Measurements from ENCODE around the gene SRGAP1.
"Not testable (repeated sequence)": the region's sequence is repeated elsewhere in the genome, so short reads cannot be mapped to it uniquely, and the experiment has no call there.

Gene SRGAP1

GRCh38 chr12:63869656-63870055 lies 25.2 kb downstream of the SRGAP1 start:
- DNase-seq (ENCODE audit: low read depth in 2 of 2), result no peak

- no peak for DNase-seq (ENCODE audit: low read depth in 2 of 2)
Observed at GRCh38 chr12:63870838-63871237, 26.3 kb downstream of the SRGAP1 start.

GRCh38 chr12:63874897-63875480 lies 30.5 kb downstream of the SRGAP1 start:
- no peak for DNase-seq (ENCODE audit: low read depth in 2 of 2)

GRCh38 chr12:63875703-63876102 lies 31.2 kb downstream of the SRGAP1 start:
- DNase-seq (ENCODE audit: low read depth in 2 of 2), result no peak

GRCh38 chr12:63876980-63877379 lies 32.5 kb downstream of the SRGAP1 start:
- no peak for DNase-seq (ENCODE audit: low read depth in 2 of 2)

- no peak for DNase-seq (ENCODE audit: low read depth in 2 of 2)
Observed at GRCh38 chr12:63877693-63878092, 33.2 kb downstream of the SRGAP1 start.

GRCh38 chr12:63880235-63880634 lies 35.7 kb downstream of the SRGAP1 start:
- DNase-seq (ENCODE audit: low read depth in 2 of 2), result not testable (repeated sequence)

GRCh38 chr12:63880742-63881263 lies 36.3 kb downstream of the SRGAP1 start:
- no peak for DNase-seq (ENCODE audit: low read depth in 2 of 2)

GRCh38 chr12:63882844-63883243 lies 38.3 kb downstream of the SRGAP1 start:
- DNase-seq (ENCODE audit: low read depth in 2 of 2), result no peak

- DNase-seq (ENCODE audit: low read depth in 2 of 2), result no peak
Observed at GRCh38 chr12:63885401-63885800, 40.9 kb downstream of the SRGAP1 start.

- no peak for DNase-seq (ENCODE audit: low read depth in 2 of 2)
Observed at GRCh38 chr12:63888908-63889635, 44.6 kb downstream of the SRGAP1 start.

- no peak for DNase-seq (ENCODE audit: low read depth in 2 of 2)
Observed at GRCh38 chr12:63889721-63890509, 45.4 kb downstream of the SRGAP1 start.

- no peak for DNase-seq (ENCODE audit: low read depth in 2 of 2)
Observed at GRCh38 chr12:63893170-63893569, 48.7 kb downstream of the SRGAP1 start.

GRCh38 chr12:63894132-63894531 lies 49.6 kb downstream of the SRGAP1 start:
- no peak for DNase-seq (ENCODE audit: low read depth in 2 of 2)

GRCh38 chr12:63895841-63896240 lies 51.3 kb downstream of the SRGAP1 start:
- no peak for DNase-seq (ENCODE audit: low read depth in 2 of 2)

- DNase-seq (ENCODE audit: low read depth in 2 of 2), result no peak
Observed at GRCh38 chr12:63897931-63898330, 53.4 kb downstream of the SRGAP1 start.

GRCh38 chr12:63898764-63899337 lies 54.4 kb downstream of the SRGAP1 start:
- DNase-seq (ENCODE audit: low read depth in 2 of 2), result no peak

- DNase-seq (ENCODE audit: low read depth in 2 of 2), result no peak
Observed at GRCh38 chr12:63899396-63899795, 54.9 kb downstream of the SRGAP1 start.

- no peak for DNase-seq (ENCODE audit: low read depth in 2 of 2)
Observed at GRCh38 chr12:63900922-63901793, 56.7 kb downstream of the SRGAP1 start.

GRCh38 chr12:63904653-63905052 lies 60.2 kb downstream of the SRGAP1 start:
- DNase-seq (ENCODE audit: low read depth in 2 of 2), result no peak

- no peak for DNase-seq (ENCODE audit: low read depth in 2 of 2)
Observed at GRCh38 chr12:63905544-63905943, 61.0 kb downstream of the SRGAP1 start.

Measured in stimulated activated CD8-positive, alpha-beta memory T cell treated with anti-CD3 and anti-CD28 coated beads, Interleukin-15, amount 100 ng/mL, for 48 hours (primary cell).